Measurements from ENCODE around the gene SPRED2.
"Not testable (repeated sequence)": the region's sequence is repeated elsewhere in the genome, so short reads cannot be mapped to it uniquely, and the experiment has no call there.

The SPRED2 gene

GRCh38 chr2:65349863-65350262 is 82.5 kb downstream of the SPRED2 start:
- peak in 5 of 58 donors; percentile 2 to 45 (median 15) for DNase-seq

DNA sequence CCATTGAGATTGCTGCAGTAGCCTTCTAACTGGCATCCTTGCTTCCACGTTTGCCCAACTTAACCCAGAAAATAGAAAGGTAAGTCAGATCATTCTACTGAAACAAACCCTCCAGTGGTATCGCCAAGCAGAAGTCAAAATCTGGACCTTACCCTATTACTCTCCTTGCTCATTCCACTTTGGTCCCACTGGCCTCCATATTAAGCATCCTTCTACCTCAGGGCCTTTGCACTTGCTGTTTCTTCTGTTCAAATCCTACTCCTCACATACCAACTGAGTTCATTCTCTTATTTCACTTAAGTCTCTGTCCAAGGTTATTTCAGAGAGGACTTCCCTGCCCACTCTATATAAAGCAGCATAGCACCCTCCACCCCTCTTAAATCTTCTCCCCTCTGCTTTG is 84.5 kb downstream of the SPRED2 start:
- DNase-seq: no peak

DNA sequence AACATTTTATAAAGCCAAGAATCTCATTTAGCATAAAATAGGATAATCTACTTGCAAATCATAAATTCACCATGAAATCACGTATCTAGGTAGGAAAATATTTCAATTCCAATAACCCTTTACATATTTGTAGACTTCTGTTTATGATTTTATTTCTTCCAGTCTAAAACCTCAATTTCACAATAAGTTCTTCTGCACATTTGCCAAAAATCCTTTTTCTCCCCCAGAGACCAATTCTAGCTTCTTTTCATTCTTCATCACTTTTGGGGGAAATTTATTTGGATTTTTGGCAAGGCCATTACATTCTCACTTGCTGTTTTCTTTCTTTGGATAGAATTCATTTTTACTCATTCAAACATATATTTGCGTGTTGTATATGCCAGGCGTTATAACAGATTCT is 86.8 kb downstream of the SPRED2 start:
- no peak for DNase-seq

DNA sequence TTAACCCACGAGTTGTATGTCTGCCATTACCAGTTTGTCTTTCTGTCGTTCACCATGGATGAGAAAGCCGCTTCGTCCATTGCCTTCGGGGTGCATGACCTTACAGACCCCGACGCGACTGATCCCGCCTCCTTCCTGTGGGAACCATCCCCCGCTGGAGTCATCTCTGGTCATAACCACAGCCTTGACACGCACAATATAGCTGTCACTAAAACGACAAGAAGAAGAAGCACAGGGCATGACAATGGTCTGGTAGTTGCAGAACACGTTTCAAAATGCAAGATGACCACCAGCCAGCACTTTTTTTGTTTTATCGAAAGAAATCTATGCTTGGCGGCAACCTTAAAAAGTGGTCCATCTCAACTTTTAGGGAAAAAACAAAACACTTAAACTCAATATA is 87.7 kb downstream of the SPRED2 start:
- no peak for DNase-seq

- no peak for DNase-seq
Measured at GRCh38 chr2:65344182-65344581, 88.2 kb downstream of the SPRED2 start.

GRCh38 chr2:65343386-65343785 is 89.0 kb downstream of the SPRED2 start:
- DNase-seq: no peak

- no peak for DNase-seq
Measured at GRCh38 chr2:65340898-65341681, 91.3 kb downstream of the SPRED2 start.

- DNase-seq: no peak
Measured at GRCh38 chr2:65339648-65340047, 92.8 kb downstream of the SPRED2 start.

DNA sequence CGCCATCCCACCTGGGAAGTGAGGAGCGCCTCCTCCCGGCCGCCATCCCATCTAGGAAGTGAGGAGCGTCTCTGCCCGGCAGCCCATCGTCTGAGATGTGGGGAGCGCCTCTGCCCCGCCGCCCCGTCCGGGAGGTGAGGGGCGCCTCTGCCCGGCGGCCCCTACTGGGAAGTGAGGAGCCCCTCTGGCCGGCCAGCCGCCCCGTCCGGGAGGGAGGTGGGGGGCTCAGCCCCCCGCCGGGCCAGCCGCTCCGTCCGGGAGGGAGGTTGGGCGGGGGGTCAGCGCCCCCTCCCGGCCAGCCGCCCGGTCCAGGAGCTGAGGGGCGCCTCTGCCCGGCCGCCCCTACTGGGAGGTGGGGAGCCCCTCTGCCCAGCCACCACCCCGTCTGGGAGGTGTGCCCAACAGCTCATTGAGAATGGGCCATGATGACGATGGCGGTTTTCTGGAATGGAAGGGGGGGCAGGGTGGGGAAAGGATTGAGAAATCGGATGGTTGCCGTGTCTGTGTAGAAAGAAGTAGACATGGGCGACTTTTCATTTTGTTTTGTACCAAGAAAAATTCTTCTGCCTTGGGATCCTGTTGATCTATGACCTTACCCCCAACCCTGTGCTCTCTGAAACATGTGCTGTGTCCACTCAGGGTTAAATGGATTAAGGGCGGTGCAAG is 93.4 kb downstream of the SPRED2 start:
- not testable (repeated sequence) for DNase-seq

DNA sequence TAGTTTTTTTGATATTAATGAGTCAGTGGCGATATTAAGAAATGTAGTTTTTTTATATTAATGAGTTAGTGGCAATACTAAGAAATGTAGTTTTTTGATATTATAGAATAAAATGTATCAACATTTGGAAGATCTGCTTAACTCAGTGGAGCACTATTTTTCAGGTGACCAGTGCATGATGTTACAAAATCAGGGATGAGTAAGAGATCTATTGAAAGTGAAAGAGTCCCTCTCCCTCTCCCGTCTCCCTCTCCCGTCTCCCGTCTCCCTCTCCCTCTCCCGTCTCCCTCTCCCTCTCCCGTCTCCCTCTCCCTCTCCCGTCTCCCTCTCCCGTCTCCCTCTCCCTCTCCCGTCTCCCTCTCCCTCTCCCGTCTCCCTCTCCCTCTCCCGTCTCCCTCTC is 94.5 kb downstream of the SPRED2 start:
- not testable (repeated sequence) for DNase-seq

GRCh38 chr2:65334714-65335113 is 97.7 kb downstream of the SPRED2 start:
- DNase-seq: no peak

DNA sequence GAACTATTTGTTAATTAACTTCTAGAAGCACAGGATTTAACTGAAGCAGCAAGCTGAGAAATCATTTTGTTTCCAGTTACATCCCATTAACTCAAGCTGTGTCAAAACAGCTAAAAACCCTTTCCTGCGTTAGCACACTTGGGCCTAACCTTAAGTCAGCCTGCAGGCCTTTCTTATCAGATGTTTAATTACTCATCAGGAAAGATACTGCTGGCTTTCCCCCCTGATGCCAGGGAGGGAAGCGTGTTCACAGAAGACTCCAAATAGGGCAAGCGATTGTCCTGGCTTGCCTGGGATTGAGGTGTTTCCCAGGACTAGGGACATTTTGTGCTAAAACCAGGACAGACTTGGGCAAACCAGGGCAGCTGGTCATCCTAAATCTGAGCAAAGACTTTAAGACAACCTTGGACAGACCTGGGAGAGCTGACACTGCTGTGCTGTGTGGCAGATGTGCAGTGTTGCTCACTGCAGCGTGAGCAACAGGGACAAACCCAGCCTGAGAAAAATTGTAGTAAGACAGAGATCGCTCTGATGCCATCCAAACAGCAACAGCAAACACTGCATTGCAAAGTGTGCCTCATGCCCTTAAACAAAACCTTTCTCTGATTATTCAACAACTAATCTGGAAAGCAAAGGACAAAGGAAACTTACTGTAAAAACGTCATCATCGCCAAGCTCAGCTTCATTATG is 100.9 kb downstream of the SPRED2 start:
- DNase-seq: no peak

DNA sequence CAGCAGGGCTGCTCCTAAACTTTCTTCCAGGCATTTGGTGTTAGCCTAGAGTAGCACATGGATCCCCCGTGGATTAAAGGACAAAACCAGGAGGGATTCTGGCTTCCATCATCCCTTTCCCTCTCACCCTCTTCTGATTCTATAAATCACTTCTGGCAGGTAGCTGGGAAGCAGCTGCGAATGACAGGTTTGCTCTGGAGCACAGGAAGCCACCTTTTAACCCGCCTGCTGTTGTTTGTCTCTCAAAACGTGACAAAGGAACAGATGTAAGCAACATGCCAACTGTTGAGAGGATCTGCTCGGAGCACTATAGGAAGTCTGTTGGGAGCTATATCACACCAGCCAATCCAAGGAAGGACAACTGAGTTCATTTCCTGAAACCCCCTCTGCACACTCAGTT is 102.9 kb downstream of the SPRED2 start:
- DNase-seq: no peak

DNA sequence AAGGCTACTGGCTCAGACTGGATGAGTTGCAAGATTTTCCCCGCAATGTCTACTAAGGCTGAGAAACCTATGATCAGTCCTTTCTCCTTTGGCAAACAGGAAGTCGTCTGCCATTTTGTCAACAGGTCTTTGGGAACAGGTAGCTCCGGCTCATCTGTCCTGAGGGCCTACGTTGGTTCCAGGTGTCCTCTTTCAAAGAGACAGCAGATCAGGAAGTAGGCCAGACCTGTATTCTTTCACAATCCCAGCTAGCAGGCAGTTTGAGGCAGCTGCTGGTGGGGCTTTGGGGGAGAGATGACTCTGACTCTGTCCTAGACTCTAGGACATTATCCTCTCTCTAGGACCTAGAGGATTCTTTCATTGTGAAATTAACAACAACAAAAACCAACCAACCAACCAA is 106.1 kb downstream of the SPRED2 start:
- no peak for DNase-seq

DNA sequence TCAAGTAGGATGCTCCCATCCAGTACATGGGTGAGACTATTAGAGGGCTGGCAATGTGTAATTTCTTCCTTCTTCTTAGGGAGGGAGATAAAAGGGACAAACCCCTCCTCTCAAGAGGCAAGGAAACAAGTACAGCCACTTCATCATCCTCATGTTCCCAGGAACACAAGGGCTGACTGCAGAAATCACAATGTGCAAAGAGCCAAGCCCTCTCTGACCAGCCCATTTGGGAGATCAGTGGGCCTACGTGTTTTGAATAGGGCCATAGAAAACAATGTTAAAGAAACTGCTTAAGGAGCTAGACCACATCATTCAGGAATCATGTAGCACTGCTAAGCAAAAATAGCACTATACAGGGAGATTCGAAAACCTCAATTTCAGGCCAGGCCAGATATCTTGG is 107.3 kb downstream of the SPRED2 start:
- no peak for DNase-seq

DNA sequence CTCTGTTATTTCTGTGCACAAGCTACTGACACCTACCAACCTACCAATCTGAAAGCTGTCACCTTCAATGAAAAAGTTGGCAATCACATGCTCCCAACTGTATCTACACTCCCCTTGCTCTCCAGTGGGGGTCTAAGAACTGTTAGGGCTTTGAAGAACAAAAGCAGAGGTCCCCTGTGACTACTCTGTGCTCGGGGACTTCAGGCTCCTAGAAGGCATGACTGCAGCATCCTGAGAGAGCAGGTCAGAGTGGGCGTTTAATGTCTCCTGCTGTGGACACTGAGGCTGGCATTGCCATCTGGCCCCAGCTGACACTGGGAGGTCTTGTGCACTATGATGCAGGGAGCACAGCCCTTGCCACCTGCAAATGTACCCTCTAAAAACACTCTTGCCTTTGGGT is 111.5 kb downstream of the SPRED2 start:
- DNase-seq: no peak

GRCh38 chr2:65320042-65320725 is 112.2 kb downstream of the SPRED2 start:
- no peak for DNase-seq

DNA sequence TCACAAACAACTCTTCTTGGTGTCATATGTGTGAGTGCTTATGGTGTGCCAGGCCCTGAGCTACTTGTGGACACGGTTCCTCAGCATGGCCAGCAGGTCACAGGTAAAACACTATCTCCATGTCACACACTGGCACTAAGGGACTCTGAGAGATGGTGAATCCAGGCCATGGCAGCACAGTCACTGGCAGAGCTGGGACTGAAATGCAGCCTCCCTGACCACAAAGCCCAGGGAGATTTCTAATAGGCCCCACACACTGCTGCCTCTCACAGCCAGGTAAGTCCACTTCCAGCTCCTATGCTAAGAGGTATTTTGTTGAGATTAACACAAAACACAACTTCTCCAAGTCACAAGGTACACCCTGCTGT is 112.7 kb downstream of the SPRED2 start:
- DNase-seq: no peak

DNA sequence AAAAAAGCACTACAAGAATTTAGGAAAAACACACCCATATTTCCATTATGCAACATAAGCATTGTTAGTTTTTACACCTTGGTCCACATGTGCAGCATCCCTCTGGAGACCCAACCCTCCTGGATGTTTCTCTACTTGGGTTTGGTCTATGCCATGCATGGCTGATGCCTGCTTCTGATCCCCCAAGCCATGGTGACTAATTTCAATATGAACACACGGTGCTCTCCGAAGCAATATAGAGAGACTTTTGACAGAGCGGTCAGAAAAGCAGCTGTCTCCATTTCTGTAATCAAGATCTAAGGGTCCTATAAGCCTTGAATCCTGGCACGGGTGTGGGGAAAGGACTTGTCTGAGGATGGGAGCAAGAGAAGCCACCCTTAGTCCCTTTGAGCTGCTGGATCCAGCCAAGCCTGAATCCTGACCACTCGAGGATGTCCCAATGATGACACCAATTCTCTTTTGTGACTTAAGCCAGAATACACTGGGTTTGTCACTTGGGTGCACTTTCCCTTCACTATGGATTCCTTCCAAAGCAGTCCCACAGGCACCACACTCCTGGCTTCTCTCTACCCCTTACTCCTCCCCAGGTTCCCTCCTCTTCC is 113.2 kb downstream of the SPRED2 start:
- no peak for DNase-seq

- DNase-seq: no peak
Measured at GRCh38 chr2:65317841-65318240, 114.6 kb downstream of the SPRED2 start.

DNA sequence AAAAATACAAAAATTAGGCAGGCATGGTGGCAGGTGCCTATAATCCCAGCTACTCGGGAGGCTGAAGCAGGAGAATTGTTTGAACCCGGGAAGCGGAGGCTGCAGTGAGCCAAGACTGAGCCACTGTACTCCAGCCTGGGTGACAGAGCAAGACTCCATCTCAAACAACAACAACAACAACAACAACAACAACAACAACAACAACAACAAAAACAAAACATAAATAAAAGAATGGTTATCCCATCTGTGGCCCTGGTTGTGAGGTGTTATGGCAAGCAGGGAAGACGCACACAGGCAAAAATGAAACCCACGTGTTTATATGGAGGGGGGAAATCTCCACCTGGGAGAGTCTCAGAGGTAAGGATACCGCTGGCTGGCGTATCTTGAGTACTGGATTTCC is 115.0 kb downstream of the SPRED2 start:
- DNase-seq: not testable (repeated sequence)
